ENCODE measurements around the gene CCL17. TPM values are rescaled to one million over a fixed set of nuclear protein-coding genes. Genes with fewer than 3 reads are reported as not detected.

CCL17 gene
- total and polyA plus RNA-seq, 9 of the 15 experiments (the other 6 are each of a cell fraction or from before 2014, with no cell fraction given), result not detected

DNA sequence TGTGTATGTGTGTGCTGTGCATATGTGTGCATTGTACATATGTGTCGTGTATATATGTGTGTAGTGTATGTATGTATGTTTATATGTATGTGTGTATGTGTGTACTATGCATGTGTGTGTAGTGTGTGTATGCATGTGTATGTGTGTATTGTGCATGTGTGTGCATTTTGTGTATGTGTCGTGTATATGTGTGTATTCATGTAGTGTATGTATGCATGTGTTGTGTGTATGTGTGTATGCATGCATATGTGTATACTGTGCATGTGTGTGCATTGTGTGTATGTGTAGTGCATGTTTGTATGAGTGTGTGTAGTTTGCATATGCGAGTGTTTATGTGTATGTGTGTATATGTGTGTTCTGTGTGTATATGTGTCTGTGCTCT, 15.5 kb upstream of the CCL17 start:
- TF ChIP-seq, protein P1, sequence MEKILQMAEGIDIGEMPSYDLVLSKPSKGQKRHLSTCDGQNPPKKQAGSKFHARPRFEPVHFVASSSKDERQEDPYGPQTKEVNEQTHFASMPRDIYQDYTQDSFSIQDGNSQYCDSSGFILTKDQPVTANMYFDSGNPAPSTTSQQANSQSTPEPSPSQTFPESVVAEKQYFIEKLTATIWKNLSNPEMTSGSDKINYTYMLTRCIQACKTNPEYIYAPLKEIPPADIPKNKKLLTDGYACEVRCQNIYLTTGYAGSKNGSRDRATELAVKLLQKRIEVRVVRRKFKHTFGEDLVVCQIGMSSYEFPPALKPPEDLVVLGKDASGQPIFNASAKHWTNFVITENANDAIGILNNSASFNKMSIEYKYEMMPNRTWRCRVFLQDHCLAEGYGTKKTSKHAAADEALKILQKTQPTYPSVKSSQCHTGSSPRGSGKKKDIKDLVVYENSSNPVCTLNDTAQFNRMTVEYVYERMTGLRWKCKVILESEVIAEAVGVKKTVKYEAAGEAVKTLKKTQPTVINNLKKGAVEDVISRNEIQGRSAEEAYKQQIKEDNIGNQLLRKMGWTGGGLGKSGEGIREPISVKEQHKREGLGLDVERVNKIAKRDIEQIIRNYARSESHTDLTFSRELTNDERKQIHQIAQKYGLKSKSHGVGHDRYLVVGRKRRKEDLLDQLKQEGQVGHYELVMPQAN (IDR thresholded peaks at IDR 0.05; ENCODE audit: borderline replicate concordance), result 0 out of 2 replicates have a peak, but pooled peaks have one; percentile 1
- TF ChIP-seq ADNP (tag; IDR thresholded peaks at IDR 0.05) (no peak), PHF20 (IDR thresholded peaks at IDR 0.05; ENCODE audit: partially characterized antibody) (peak; percentile 8)
- peaks cover 12 to 45% of the 10 kb centered on the region in 2 experiments; a peak in 4 of 5 replicates for H3K27me3 ChIP-seq (ENCODE audit: control insufficient read depth in 2 of 2, insufficient read depth in 2 of 2, low read length in 2 of 2)
- ATAC-seq (no peak), FAIRE-seq (no peak), DNase-seq (ENCODE audit: extremely low read depth in 1 of 4, low spot score in 3 of 4) (no peak)
- no peak overlapping the region for H2AFZ ChIP-seq (ENCODE audit: low read depth, low read length)
- no peaks in the 10 kb centered on the region for H3K4me1 ChIP-seq (replicated peaks in 1 of 2; ENCODE audit: control insufficient read depth in 2 of 2, insufficient read depth in 2 of 2, low read length in 2 of 2)
- ChIA-PET CTCF (ENCODE audit: low intra/inter-chr PET ratio) (interaction anchor here (0.6 kb wide), 1 partner anchor 411 kb away, joined by 4 read pairs; no protein-coding TSS in a partner anchor), POLR2A (no interaction called here)
- no peaks in the 10 kb centered on the region for H4K20me1 ChIP-seq (replicated peaks; ENCODE audit: control insufficient read depth, insufficient read depth, low read length)
- no peaks in the 10 kb centered on the region for H3K79me2 ChIP-seq (ENCODE audit: control insufficient read depth, insufficient read depth, low read length)
- no peak overlapping the region for H3K4me2 ChIP-seq (ENCODE audit: insufficient read depth, low read length)
- H3K9me1 ChIP-seq (ENCODE audit: control insufficient read depth, insufficient read depth, low read length), result no peaks in the 10 kb centered on the region
- no peak overlapping the region for H3K27ac ChIP-seq (ENCODE audit: extremely low read depth, low read depth, low read length)
- intact Hi-C loops (cut with micrococcal nuclease) (no loop called here), in situ Hi-C loops (cut with MboI) (no loop called here)
- no peaks in the 10 kb centered on the region for H3K9me3 ChIP-seq (replicated peaks; ENCODE audit: control insufficient read depth, insufficient read depth, low read depth, low read length)
- no TSS peak for BruUV-seq (replicated peaks)
- no peak overlapping the region for H3K9ac ChIP-seq (ENCODE audit: insufficient read depth in 1 of 2, low read depth in 2 of 2, low read length in 2 of 2)
- WGBS (ENCODE audit: insufficient coverage, low coverage, missing lambda C conversion rate), result 7% methylated on average over 3 of the region's 3 CpGs
- no peak overlapping the region for H3K4me3 ChIP-seq
- no peaks in the 10 kb centered on the region for H3K36me3 ChIP-seq (ENCODE audit: control insufficient read depth, insufficient read depth, low read length)
